Panc1 (cell line): ENCODE results near the gene MINK1. TPM values are rescaled to one million over a fixed set of nuclear protein-coding genes. Genes with fewer than 3 reads are reported as not detected.

Experiments
- ATAC-seq: fragments of 200-7000 bp; cut with Tn5 transposase; 2 replicates; pipeline ENCODE4 v1.9.1; 2020; ENCODE audit warnings: mild to moderate bottlenecking, moderate library complexity
- BruUV-seq: library from RNA; stranded (reverse); fragments of 400-500 nt; replicated peaks from 2 replicates; lab custom pipeline; 2021; lab: Mats Ljungman, UMichigan
- CTCF ChIA-PET: fragments of 300-600 bp; sonication (Branson Sonifier 250); formaldehyde crosslinking; loops from one replicate; lab custom pipeline; 2022; ENCODE audit warnings: antibody characterized with exemption; lab: Charles Lee
- POLR2A ChIA-PET: fragments of 300-600 bp; sonication (Branson Sonifier 250); formaldehyde crosslinking; loops from one replicate; lab custom pipeline; 2022; ENCODE audit warnings: antibody characterized with exemption; lab: Charles Lee
- DNase-seq: peaks from one replicate; pipeline ENCODE4 v3.0.0-alpha.2; 2010; ENCODE audit warnings: low read depth, low spot score
- H3K27ac ChIP-seq: 2 replicates; pipeline ENCODE4 v1.5.1; 2011; ENCODE audit warnings: mild to moderate bottlenecking, low read length, inconsistent platforms
- H3K27me3 ChIP-seq: fragments of 200-500 bp; sonication (Bioruptor generic); 2 replicates; pipeline ENCODE4 v1.6.0; 2014; ENCODE audit warnings: low read length, inconsistent platforms; ENCODE audit not compliant: control insufficient read depth, insufficient read depth
- H3K36me3 ChIP-seq: fragments of 200-500 bp; sonication (Bioruptor generic); 2 replicates; pipeline ENCODE4 v1.5.1; 2014; ENCODE audit warnings: inconsistent platforms, mild to moderate bottlenecking, low read length, moderate library complexity; ENCODE audit not compliant: control insufficient read depth, insufficient read depth
- H3K4me1 ChIP-seq: 2 replicates; pipeline ENCODE4 v1.5.1; 2011; ENCODE audit warnings: inconsistent platforms, mild to moderate bottlenecking, low read length, moderate library complexity; ENCODE audit not compliant: control insufficient read depth, insufficient read depth
- H3K4me3 ChIP-seq, 2 experiments: 2 replicates each; pipeline ENCODE4 v1.5.1; 2011 to 2012; ENCODE audit warnings: low read depth in 2 of 2, low read length in 2 of 2, mild to moderate bottlenecking in 2 of 2, inconsistent platforms in 1 of 2, moderate library complexity in 1 of 2
- H3K9me3 ChIP-seq: fragments of 200-500 bp; sonication (Bioruptor generic); 2 replicates; pipeline ENCODE4 v1.5.1; 2014; ENCODE audit warnings: low read depth, mild to moderate bottlenecking, inconsistent platforms, low read length, moderate library complexity; ENCODE audit not compliant: control insufficient read depth, insufficient read depth
- CTCF ChIP-seq: fragments of 450-650 bp; IDR thresholded peaks from 2 replicates; pipeline ENCODE4 v1.5.1; 2017; ENCODE audit warnings: mild to moderate bottlenecking
- POLR2AphosphoS5 ChIP-seq: IDR thresholded peaks from 2 replicates; pipeline ENCODE4 v1.6.1; 2012; ENCODE audit warnings: mild to moderate bottlenecking, low read depth, low read length, moderate library complexity
- REST ChIP-seq, 2 experiments: IDR thresholded peaks; 2 replicates each; pipeline ENCODE4 v1.6.1; 2011 to 2012; ENCODE audit warnings: low read depth in 2 of 2, control low read depth in 1 of 2, low read length in 1 of 2, mild to moderate bottlenecking in 1 of 2, moderate library complexity in 1 of 2; ENCODE audit not compliant: insufficient read depth in 1 of 2
- SIN3A ChIP-seq: IDR thresholded peaks from 2 replicates; pipeline ENCODE4 v1.6.1; 2012; ENCODE audit warnings: low read depth, mild to moderate bottlenecking, low read length, moderate library complexity, borderline replicate concordance; ENCODE audit not compliant: insufficient read depth
- TCF7L2 ChIP-seq: IDR thresholded peaks from 2 replicates; pipeline ENCODE4 v1.6.1; 2011; ENCODE audit warnings: mild to moderate bottlenecking, low read depth, low read length, inconsistent platforms
- in situ Hi-C: cut with HindIII; loops from 2 replicates; pipeline ENCODE4 v1.10.0; 2016; ENCODE audit warnings: low sequenced_read_pairs, low pct_unique_long_range_greater_than_20kb
- intact Hi-C: fragments of 100-400 bp; cut with micrococcal nuclease; formaldehyde crosslinking; loops from one replicate; pipeline ENCODE4 v1.10.0; 2022; ENCODE audit not compliant: unreplicated experiment
- total RNA-seq: library from RNA; stranded (reverse); gene quantifications from one replicate; pipeline ENCODE4 v1.2.1, GENCODE V29; 2021; ENCODE audit not compliant: unreplicated experiment

MINK1 gene
- total RNA-seq, 1 experiment from 2014 or later = 78.2 TPM

- H3K9me3 ChIP-seq = no peaks in the 10 kb centered on the region
- in situ Hi-C loops = no loop called here
- H3K4me3 ChIP-seq = no peak overlapping the region
- no TSS peak for BruUV-seq
- ATAC-seq (no peak), DNase-seq (no peak)
- POLR2A ChIA-PET = no interaction called here
- CTCF ChIA-PET = no interaction called here
- no peaks in the 10 kb centered on the region; the same call in 1 of the 2 replicates for H3K4me1 ChIP-seq
- intact Hi-C loops = no loop called here
- no peaks in the 10 kb centered on the region for H3K27me3 ChIP-seq
- no peak for TF ChIP-seq POLR2AphosphoS5
- no peak for TF ChIP-seq SIN3A
- no peak for TF ChIP-seq TCF7L2
- TF ChIP-seq CTCF = no peak
- TF ChIP-seq REST (IDR thresholded peaks at IDR 0.05; ENCODE audit: insufficient read depth in 1 of 2, low read depth in 2 of 2, low read length in 1 of 2) = no peak
- no peaks in the 10 kb centered on the region for H3K36me3 ChIP-seq
- H3K27ac ChIP-seq = no peak overlapping the region
Measured at GRCh38 chr17:4897785-4898184, 64.6 kb downstream of the MINK1 start.

GRCh38 chr17:4898351-4898750 is 65.2 kb downstream of the MINK1 start:
- no peak for TF ChIP-seq REST (IDR thresholded peaks at IDR 0.05; ENCODE audit: insufficient read depth in 1 of 2, low read depth in 2 of 2, low read length in 1 of 2)
- TF ChIP-seq CTCF = no peak
- no peak for TF ChIP-seq SIN3A
- Histone ChIP-seq H3K27me3 (no peaks in the 10 kb centered on the region), H3K4me3 (no peak overlapping the region), H3K27ac (no peak overlapping the region), H3K36me3 (no peaks in the 10 kb centered on the region), H3K9me3 (no peaks in the 10 kb centered on the region), H3K4me1 (no peaks in the 10 kb centered on the region; the same call in 1 of the 2 replicates)
- intact Hi-C loops = no loop called here
- no TSS peak for BruUV-seq
- DNase-seq (no peak), ATAC-seq (no peak)
- POLR2A ChIA-PET = no interaction called here
- CTCF ChIA-PET = no interaction called here
- in situ Hi-C loops = no loop called here
